ENCODE results near the gene AP2A1.

The AP2A1 gene

GRCh38 chr19:49855676-49856573 lies 89.1 kb downstream of the AP2A1 start:
- DNase-seq (ENCODE audit: low read depth in 2 of 2): no peak

GRCh38 chr19:49856574-49857021 lies 89.8 kb downstream of the AP2A1 start:
- DNase-seq (ENCODE audit: low read depth in 2 of 2): no peak

Measured in stimulated activated CD8-positive, alpha-beta memory T cell treated with anti-CD3 and anti-CD28 coated beads, Interleukin-7, amount 100 ng/mL, for 1 hour (primary cell).